SJCRH30 (cell line): Measurements from ENCODE around the gene NEK5. TPM values are rescaled to one million over a fixed set of nuclear protein-coding genes. Genes with fewer than 3 reads are reported as not detected.

Source experiments
- total RNA-seq: library from RNA; depleted of rRNA; stranded (reverse); fragments of >200 nt; shearing (Covaris generic); gene quantifications from 2 replicates; pipeline ENCODE4 v1.2.3, GENCODE V29; 2014; rRNA removed

The NEK5 gene
- total RNA-seq, 1 experiment from 2014 or later, result not detected

Other genes starting within 250 kb of the NEK5 start
- 1.8 TPM in 2 replicates for gene ATP7B, start 117.6 kb downstream of the NEK5 start, total RNA-seq
- gene ALG11, start 116.7 kb downstream of the NEK5 start, total RNA-seq, result 21.4 and 28.8 TPM in 2 replicates
- 17.0 and 17.7 TPM in 2 replicates for gene UTP14C, start 104.4 kb downstream of the NEK5 start, total RNA-seq
- 10.3 and 10.9 TPM in 2 replicates for gene NEK3, start 30.5 kb upstream of the NEK5 start, total RNA-seq